Stomach (tissue), 4 donors: ENCODE results near the gene EML6.

Experiments used
- CTCF ChIP-seq, 7 experiments: fragments of 450-650 bp in 4 of 7; fragments of 200-600 bp in 3 of 7; sonication (generic) in 3 of 7; IDR thresholded peaks; one replicate each; pipeline ENCODE4 v1.5.1; 2016 to 2019; ENCODE audit warnings: antibody characterized with exemption in 7 of 7, control low read depth in 2 of 7, mild to moderate bottlenecking in 1 of 7
- POLR2AphosphoS5 ChIP-seq, 3 donors: sonication (generic); formaldehyde crosslinking; IDR thresholded peaks; one replicate each; pipeline ENCODE4 v1.6.1; 2016; ENCODE audit warnings: antibody characterized with exemption in 3 of 3

- TF ChIP-seq CTCF (IDR thresholded peaks at IDR 0.05) (no peak), POLR2AphosphoS5 (IDR thresholded peaks at IDR 0.05) (no peak)
Observed at GRCh38 chr2:54931473-54931872, 208.0 kb downstream of the EML6 start.
